AG04450 (cell line): ENCODE measurements around the gene TBXA2R. TPM values are rescaled to one million over a fixed set of nuclear protein-coding genes. Genes with fewer than 3 reads are reported as not detected.

Experiments used
- CTCF ChIA-PET: fragments of 300-600, 350-600 bp; formaldehyde crosslinking; extraction: SDS; loops from one replicate; lab custom pipeline; 2022; ENCODE audit warnings: antibody characterized with exemption, inconsistent platforms; lab: Charles Lee
- POLR2A ChIA-PET: fragments of 350-600 bp; formaldehyde crosslinking; extraction: SDS; loops from one replicate; lab custom pipeline; 2021; ENCODE audit warnings: antibody characterized with exemption, inconsistent platforms; lab: Yijun Ruan, JAX
- DNase-seq: peaks from one replicate; pipeline ENCODE4 v3.0.0-alpha.2; 2011; ENCODE audit warnings: low read depth, low spot score
- H3K27ac ChIP-seq: one replicate; pipeline ENCODE4 v1.5.1; 2012; ENCODE audit warnings: low read depth, low read length, control low read depth
- H3K27me3 ChIP-seq: one replicate; pipeline ENCODE4 v1.6.0; 2012; ENCODE audit warnings: low read length; ENCODE audit not compliant: control insufficient read depth, insufficient read depth
- H3K4me3 ChIP-seq: 2 replicates; pipeline ENCODE4 v1.5.1; 2011; ENCODE audit warnings: mild to moderate bottlenecking, low read depth, low read length, control low read depth
- H3K9me3 ChIP-seq: 2 replicates; pipeline ENCODE4 v1.5.1; 2012; ENCODE audit warnings: low read length; ENCODE audit not compliant: control insufficient read depth, insufficient read depth
- CTCF ChIP-seq: IDR thresholded peaks from 2 replicates; pipeline ENCODE4 v1.5.1; 2011; ENCODE audit warnings: low read depth, low read length, control low read depth, inconsistent platforms
- polyA plus RNA-seq: library from polyadenylated mRNA; depleted of rRNA; stranded (reverse); fragments of >200 nt; gene quantifications from 2 replicates; pipeline ENCODE4 v1.2.3, GENCODE V29; 2011

TBXA2R gene
- polyA plus RNA-seq, 1 experiment: 0.84 TPM

GRCh38 chr19:3615524-3616135 is 9.0 kb upstream of the TBXA2R start:
- no peaks in the 10 kb centered on the region for H3K27me3 ChIP-seq
- CTCF ChIA-PET: no interaction called here
- no peak for DNase-seq
- peaks cover 15% of the 10 kb centered on the region; the same call in 1 of the 2 replicates for H3K9me3 ChIP-seq
- POLR2A ChIA-PET: interaction anchor here (0.6 kb wide), 1 partner anchor 63 kb away, joined by 3 read pairs; no protein-coding TSS in a partner anchor
- no peak for TF ChIP-seq CTCF
- no peak overlapping the region for H3K27ac ChIP-seq
- no peak overlapping the region for H3K4me3 ChIP-seq

DNA sequence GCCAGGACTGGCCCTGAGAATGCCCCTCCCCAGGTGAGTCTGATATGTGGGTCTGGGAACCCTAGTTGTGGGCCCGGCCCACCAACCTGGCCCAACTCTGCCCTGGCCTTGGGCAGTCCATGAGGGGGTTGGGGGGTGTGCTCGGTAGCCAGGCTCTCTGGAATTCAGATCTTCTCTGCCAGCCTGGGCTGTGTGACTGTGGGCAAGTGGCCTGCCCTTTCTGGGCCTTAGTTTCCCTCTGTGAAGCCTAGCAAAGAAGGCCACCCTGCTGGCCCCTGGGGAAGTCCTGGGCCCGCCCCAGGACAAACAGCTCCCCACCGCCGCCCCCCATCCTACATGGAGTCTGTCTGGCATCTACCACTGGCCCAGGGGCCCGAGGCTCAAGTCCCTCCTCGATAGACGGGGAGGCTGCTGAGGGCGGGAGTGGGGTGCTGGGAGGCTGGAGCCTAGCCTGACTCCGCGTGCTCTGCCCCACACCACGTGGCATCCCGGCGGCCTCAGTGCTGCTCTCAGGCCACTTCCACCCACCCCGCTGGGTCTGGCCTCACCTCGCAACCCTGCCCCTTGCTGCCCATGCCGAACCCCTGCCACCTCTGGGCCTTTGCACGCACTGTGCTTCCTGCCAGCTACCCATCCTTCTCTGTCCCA is 8.3 kb upstream of the TBXA2R start:
- H3K27ac ChIP-seq: no peak overlapping the region
- no peak for DNase-seq
- H3K27me3 ChIP-seq: no peaks in the 10 kb centered on the region
- no peak overlapping the region for H3K4me3 ChIP-seq
- ChIA-PET POLR2A (interaction anchor here (0.6 kb wide), 1 partner anchor 63 kb away, joined by 3 read pairs; no protein-coding TSS in a partner anchor), CTCF (no interaction called here)
- H3K9me3 ChIP-seq: peaks cover 19% of the 10 kb centered on the region; the same call in 1 of the 2 replicates
- TF ChIP-seq CTCF: no peak

DNA sequence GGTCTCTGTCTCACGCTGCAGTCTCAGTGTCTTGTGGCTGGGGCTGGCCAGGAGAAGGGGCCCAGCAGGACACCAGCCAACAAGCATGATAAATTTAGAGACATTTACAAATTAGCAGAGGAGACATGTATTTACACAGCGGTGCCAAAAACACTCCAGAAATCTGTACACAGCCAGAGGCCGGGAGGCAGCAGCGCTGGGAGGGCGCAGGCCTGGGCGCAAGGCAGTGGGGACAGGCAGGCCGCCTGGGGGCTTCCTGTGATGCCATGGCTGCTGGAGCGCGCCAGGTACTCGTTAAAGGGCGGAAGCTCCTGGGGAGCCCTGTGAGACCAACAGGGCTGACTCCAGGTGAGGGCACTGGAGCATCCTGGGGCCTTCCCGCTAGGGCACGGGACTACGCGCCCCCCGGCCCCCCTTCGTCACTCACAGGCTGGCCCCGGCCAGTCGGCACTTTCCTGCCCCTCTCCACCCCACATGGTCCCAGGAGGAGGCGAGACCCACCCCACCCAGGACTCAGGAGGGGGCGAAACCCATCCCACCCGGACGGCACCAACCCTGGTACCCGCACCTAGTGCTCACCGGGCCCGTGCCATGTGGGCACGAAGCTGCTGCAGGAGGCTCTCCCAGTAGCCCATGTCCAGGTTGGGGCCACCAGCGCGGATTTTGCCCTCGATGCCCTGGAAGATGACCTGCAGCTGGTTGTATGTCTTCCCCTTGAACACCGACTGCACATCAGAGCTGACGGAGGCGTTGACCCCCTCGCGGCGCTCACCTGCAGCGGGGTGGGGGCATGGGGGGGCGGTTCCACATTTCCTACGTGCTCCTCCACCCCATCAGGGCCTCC is 7.4 kb upstream of the TBXA2R start:
- no peak for TF ChIP-seq CTCF
- Histone ChIP-seq H3K9me3 (peaks cover 25% of the 10 kb centered on the region; the same call in 1 of the 2 replicates), H3K27me3 (no peaks in the 10 kb centered on the region), H3K4me3 (no peak overlapping the region), H3K27ac (no peak overlapping the region)
- no peak for DNase-seq
- CTCF ChIA-PET: no interaction called here
- POLR2A ChIA-PET: interaction anchor here (0.5 to 0.6 kb wide), 2 partner anchors 69 to 96 kb away, joined by 4 to 5 read pairs; no protein-coding TSS in a partner anchor

DNA sequence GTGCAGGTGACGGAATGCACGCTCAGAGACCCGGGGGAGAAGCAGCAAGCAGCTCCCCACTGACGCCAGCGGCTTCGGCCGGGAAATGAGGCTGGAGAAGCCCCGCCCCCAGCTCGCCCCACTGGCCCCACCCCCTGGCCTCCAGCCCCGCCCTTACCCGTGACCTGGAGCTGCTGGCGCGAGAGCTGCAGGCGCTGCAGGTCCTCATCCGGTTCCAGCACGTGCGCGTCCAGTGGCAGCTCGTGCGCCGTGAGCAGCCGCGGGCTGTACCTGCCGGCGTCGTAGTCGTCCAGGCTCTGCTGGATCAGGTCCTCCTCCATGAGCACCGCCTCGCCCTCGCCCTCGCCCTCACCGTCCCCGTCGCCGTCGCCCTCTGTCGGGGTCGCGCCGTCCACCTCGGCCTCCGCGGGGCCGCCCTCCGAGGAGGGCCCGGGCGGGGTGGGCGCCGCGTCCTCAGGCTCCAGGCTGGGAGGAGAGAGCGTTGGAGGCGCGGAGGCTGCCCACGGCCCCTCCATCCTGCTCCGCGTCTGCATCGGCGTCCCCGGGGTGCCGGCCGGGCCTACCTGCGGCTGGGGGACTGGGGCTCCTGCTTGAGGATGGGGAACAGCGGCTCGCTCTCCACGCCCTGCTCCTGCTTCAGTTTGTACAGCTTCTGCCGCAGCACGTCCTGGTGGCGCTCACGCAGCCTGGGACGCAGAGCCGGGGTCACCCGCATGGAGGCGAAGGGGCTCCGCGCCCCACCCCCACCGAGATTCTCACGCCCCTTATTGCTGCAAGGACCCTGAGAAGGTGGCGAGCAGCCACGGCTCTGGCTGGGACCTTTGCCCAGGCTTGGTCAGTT is 6.4 kb upstream of the TBXA2R start:
- CTCF ChIA-PET: interaction anchor here (1.0 kb wide), 1 partner anchor 375 kb away, joined by 16 read pairs; no protein-coding TSS in a partner anchor
- Histone ChIP-seq H3K27me3 (no peaks in the 10 kb centered on the region), H3K9me3 (peaks cover 25% of the 10 kb centered on the region; the same call in 1 of the 2 replicates), H3K4me3 (no peak overlapping the region), H3K27ac (no peak overlapping the region)
- POLR2A ChIA-PET: interaction anchor here (0.5 to 0.6 kb wide), 2 partner anchors 68 to 96 kb away, joined by 4 to 5 read pairs; no protein-coding TSS in a partner anchor
- no peak for TF ChIP-seq CTCF
- no peak for DNase-seq
